Activated B cell treated with CpG ODN at 0.5 μM for 24 hours (primary cell): ENCODE results near the gene HSFX4. TPM values are rescaled to one million over a fixed set of nuclear protein-coding genes. Genes with fewer than 3 reads are reported as not detected.
A peak's percentile ranks its signal among the peaks of the same experiment; 100 is the strongest.
"Not testable (repeated sequence)": the region's sequence is repeated elsewhere in the genome, so short reads cannot be mapped to it uniquely, and the experiment has no call there.

ENCODE experiments used
- ATAC-seq: fragments of 200-7000 bp; cut with Tn5 transposase; one replicate; pipeline ENCODE4 v1.10.0; 2021; ENCODE audit warnings: low read depth, mild to moderate bottlenecking, moderate library complexity
- CTCF ChIA-PET: fragments of 350-600 bp; sonication (Branson Sonifier 250); formaldehyde crosslinking; loops from one replicate; lab custom pipeline; 2021; ENCODE audit warnings: antibody characterized with exemption; lab: Charles Lee
- POLR2A ChIA-PET: fragments of 350-600 bp; sonication (Branson Sonifier 250); formaldehyde crosslinking; loops from one replicate; lab custom pipeline; 2021; ENCODE audit warnings: antibody characterized with exemption; lab: Charles Lee
- DNase-seq: peaks from one replicate; pipeline ENCODE4 v3.0.0; 2022
- H3K27ac Mint-ChIP-seq: one replicate; pipeline ENCODE4 v1.8.0; 2020; ENCODE audit warnings: mixed read lengths
- H3K27me3 Mint-ChIP-seq: one replicate; pipeline ENCODE4 v1.8.0; 2021; ENCODE audit warnings: mixed read lengths
- H3K36me3 Mint-ChIP-seq: one replicate; pipeline ENCODE4 v1.8.0; 2021; ENCODE audit warnings: low read depth, mixed read lengths
- H3K4me1 Mint-ChIP-seq: one replicate; pipeline ENCODE4 v1.8.0; 2021; ENCODE audit warnings: mixed read lengths
- H3K4me3 Mint-ChIP-seq: one replicate; pipeline ENCODE4 v1.8.0; 2020; ENCODE audit warnings: mild to moderate bottlenecking, mixed read lengths
- H3K9me3 Mint-ChIP-seq: one replicate; pipeline ENCODE4 v1.8.0; 2020; ENCODE audit warnings: mixed read lengths
- CTCF ChIP-seq: fragments of 200-600 bp; IDR thresholded peaks from one replicate; pipeline ENCODE4 v1.8.0; 2022; ENCODE audit warnings: antibody characterized with exemption, mild to moderate bottlenecking
- intact Hi-C: fragments of 100-400 bp; cut with micrococcal nuclease; formaldehyde crosslinking; loops from one replicate; pipeline ENCODE4 v1.15.1; 2024
- total RNA-seq: library from RNA; stranded (reverse); gene quantifications from 2 replicates; pipeline ENCODE4 v1.2.3, GENCODE V29; 2022

Gene HSFX4
- total RNA-seq, 1 donor from 2014 or later: not detected

DNA sequence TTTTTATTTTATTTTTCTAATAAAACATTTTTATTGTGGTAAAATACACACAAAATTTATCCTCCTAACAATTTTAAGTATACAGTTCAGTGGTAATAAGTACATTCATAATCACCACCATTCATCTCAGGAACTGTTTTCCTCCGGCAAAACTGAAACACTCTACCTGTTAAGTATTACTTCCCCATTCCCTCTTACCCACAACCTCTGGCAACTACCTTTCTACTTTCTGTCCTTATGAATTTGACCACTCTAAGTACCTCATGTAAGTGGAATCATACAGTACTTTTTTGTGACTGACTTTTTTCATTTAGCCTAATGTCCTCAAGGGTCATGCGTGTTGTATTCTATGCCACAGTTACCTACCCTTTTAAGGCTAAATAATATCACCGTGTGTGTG, 21.1 kb upstream of the HSFX4 start:
- ChIA-PET POLR2A (no interaction called here), CTCF (no interaction called here)
- ATAC-seq (no peak), DNase-seq (no peak)
- H3K4me1 Mint-ChIP-seq: no peaks in the 10 kb centered on the region
- no peaks in the 10 kb centered on the region for H3K36me3 Mint-ChIP-seq
- H3K9me3 Mint-ChIP-seq: peaks cover 2% of the 10 kb centered on the region
- no peak overlapping the region for H3K4me3 Mint-ChIP-seq
- H3K27me3 Mint-ChIP-seq: no peaks in the 10 kb centered on the region
- TF ChIP-seq CTCF: no peak
- H3K27ac Mint-ChIP-seq: no peak overlapping the region
- intact Hi-C loops: no loop called here

GRCh38 chrX:149908727-149909126, 20.6 kb upstream of the HSFX4 start:
- H3K27ac Mint-ChIP-seq: no peak overlapping the region
- H3K4me3 Mint-ChIP-seq: no peak overlapping the region
- TF ChIP-seq CTCF: no peak
- ChIA-PET CTCF (no interaction called here), POLR2A (no interaction called here)
- peaks cover 4% of the 10 kb centered on the region for H3K9me3 Mint-ChIP-seq
- intact Hi-C loops: no loop called here
- no peaks in the 10 kb centered on the region for H3K27me3 Mint-ChIP-seq
- DNase-seq (no peak), ATAC-seq (no peak)
- no peaks in the 10 kb centered on the region for H3K36me3 Mint-ChIP-seq
- no peaks in the 10 kb centered on the region for H3K4me1 Mint-ChIP-seq

DNA sequence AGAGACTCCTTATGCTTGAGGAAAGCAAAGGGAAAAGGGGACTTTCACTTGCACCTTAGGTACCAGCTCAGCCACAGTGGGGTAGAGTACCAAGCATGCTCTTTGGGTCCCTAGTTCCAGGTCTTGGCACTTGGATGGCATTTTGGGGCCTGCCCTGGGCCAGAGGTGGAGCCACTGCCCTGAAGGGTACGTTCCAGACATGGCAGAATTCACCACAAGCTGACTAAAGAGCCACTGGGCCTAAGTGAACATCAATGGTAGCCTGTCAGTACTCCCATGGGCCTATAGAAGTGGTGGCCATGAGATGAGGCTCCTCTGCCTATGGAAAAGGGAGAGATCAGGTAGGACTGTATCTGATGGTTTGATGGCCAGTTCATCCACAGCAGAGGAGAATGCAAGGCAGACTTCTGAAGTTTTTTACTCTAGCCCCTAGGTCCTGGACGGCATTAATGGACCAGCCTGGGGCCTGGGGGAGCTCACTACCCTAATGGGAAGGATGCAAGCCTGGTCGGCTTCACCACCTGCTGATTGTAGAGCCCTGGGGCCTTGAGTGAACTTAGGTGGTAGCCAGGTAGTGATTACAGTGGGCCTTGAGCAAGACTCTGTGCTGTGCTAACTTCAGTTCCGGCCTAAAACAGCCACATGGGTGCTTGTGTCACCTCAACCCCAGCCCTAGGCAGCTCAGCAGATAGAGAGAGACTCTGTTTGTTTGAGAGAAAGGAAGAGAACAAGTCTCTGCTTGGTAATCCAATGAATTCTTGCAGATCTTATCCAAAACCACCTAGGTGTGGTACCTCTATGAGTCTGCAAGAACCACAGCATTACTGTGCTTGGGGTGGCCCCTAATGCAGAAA, 19.8 kb upstream of the HSFX4 start:
- ChIA-PET POLR2A (no interaction called here), CTCF (no interaction called here)
- intact Hi-C loops: no loop called here
- Mint-ChIP-seq H3K36me3 (no peaks in the 10 kb centered on the region), H3K27ac (no peak overlapping the region), H3K4me3 (no peak overlapping the region), H3K9me3 (peaks cover 4% of the 10 kb centered on the region), H3K27me3 (no peaks in the 10 kb centered on the region), H3K4me1 (no peaks in the 10 kb centered on the region)
- TF ChIP-seq CTCF: no peak
- no peak for ATAC-seq
- DNase-seq: no peak

DNA sequence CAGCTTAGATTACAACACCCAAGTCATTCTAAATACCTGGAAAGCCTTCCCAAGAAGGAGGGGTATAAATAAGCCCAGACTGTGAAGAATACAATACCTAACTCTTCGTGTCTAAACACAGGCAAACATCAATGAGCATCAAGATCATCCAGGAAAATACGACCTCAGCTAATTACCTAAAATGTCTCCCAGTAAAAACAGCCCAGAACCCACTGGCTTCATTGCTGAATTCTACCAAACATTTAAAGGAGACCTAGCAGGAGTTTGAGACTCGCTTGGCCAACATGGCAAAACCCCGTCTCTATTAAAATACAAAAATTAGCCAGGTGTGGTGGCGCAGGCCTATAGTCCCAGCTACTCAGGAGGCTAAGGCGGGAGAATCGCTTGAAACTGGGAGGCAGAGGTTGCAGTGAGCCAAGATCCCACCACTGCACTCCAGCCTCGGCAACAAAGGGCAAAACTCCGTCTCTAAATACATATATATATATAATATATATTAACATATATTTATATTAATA, 19.1 kb upstream of the HSFX4 start:
- no peak for DNase-seq
- ChIA-PET POLR2A (no interaction called here), CTCF (no interaction called here)
- Mint-ChIP-seq H3K27ac (no peak overlapping the region), H3K9me3 (peaks cover 4% of the 10 kb centered on the region), H3K36me3 (no peaks in the 10 kb centered on the region), H3K27me3 (no peaks in the 10 kb centered on the region), H3K4me3 (no peak overlapping the region), H3K4me1 (no peaks in the 10 kb centered on the region)
- TF ChIP-seq CTCF: no peak
- intact Hi-C loops: no loop called here
- ATAC-seq: no peak

GRCh38 chrX:149916745-149917392, 12.5 kb upstream of the HSFX4 start:
- ATAC-seq: peak; percentile 64
- H3K4me1 Mint-ChIP-seq: no peaks in the 10 kb centered on the region
- no peak for DNase-seq
- ChIA-PET CTCF (no interaction called here), POLR2A (no interaction called here)
- no peaks in the 10 kb centered on the region for H3K36me3 Mint-ChIP-seq
- intact Hi-C loops: no loop called here
- H3K27me3 Mint-ChIP-seq: no peaks in the 10 kb centered on the region
- no peak overlapping the region for H3K4me3 Mint-ChIP-seq
- H3K27ac Mint-ChIP-seq: no peak overlapping the region
- TF ChIP-seq CTCF: no peak
- H3K9me3 Mint-ChIP-seq: peaks cover 4% of the 10 kb centered on the region

DNA sequence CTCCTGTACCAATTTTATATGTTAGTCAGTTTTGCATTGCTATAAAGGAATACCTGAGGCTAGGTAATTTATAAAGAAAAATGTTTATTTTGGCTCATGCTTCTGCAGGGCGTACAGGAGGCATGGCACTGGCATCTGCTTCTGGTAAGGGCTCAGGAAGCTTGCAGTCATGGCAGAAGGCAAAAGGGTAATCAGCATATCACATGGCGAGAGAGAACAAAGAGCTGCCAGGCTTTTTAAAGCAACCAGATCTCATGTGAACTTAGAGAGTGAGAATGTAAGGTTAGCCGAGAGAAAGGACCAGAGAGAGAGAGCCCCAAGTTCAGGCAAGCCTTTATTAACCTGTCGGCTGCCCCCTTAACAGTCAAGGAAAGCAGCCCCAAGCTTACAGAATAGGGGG, 5.5 kb upstream of the HSFX4 start:
- H3K4me1 Mint-ChIP-seq, H3K27me3 Mint-ChIP-seq, DNase-seq, CTCF ChIA-PET, H3K36me3 Mint-ChIP-seq, H3K4me3 Mint-ChIP-seq, H3K9me3 Mint-ChIP-seq, H3K27ac Mint-ChIP-seq, intact Hi-C loops, ATAC-seq, POLR2A ChIA-PET: not testable (repeated sequence)

DNA sequence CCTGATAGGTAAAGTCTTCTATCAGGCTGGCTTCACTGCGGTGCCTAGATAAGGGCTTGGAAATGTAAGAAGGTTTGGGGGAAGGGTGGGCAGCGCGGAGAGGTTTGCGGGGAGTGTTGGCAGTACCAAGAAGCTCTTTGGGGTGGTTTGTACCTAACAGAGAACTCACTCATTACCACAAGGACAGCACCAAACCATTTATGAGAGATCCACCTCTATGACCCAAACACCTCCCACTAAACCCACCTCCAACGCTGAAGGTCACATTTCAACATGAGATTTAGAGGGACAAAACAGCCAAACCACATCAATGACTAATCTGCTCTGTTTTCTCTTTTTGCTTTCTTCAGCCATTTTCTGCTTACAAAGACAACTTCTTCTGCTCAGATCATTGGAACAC, 4.9 kb upstream of the HSFX4 start:
- ATAC-seq, intact Hi-C loops, H3K27ac Mint-ChIP-seq, CTCF ChIA-PET, H3K9me3 Mint-ChIP-seq, H3K4me1 Mint-ChIP-seq, H3K27me3 Mint-ChIP-seq, H3K4me3 Mint-ChIP-seq, H3K36me3 Mint-ChIP-seq, DNase-seq, POLR2A ChIA-PET: not testable (repeated sequence)
